GM12873 (cell line): ENCODE measurements around the gene MYH3.

Experiments
- CTCF ChIP-seq: IDR thresholded peaks from 2 replicates; pipeline ENCODE4 v1.5.1; 2012; ENCODE audit warnings: low read depth, mild to moderate bottlenecking, moderate library complexity, low read length, control low read depth; ENCODE audit not compliant: insufficient read depth; ENCODE audit errors: missing control alignments

The MYH3 gene

GRCh38 chr17:10612957-10613744 lies 44.0 kb downstream of the MYH3 start:
- no peak for TF ChIP-seq CTCF

DNA sequence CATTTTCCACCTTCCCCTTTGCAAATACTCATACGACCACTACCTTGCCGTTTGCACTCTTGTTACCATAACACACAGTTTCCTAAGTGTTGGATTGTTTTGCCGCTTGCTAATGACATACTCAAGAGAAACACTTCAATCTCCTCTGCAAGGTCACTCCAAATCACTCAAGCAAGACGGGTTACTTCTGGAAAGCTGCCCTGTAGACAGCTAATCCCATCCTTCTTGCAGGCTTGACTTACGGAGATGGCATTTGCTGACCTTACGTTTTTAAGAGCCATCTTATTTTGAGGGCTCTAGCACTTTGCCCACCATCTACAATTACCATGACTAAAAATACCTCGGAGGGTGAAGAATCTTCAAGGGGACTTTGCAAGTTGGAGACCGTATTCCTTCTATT lies 46.2 kb downstream of the MYH3 start:
- TF ChIP-seq CTCF = no peak

DNA sequence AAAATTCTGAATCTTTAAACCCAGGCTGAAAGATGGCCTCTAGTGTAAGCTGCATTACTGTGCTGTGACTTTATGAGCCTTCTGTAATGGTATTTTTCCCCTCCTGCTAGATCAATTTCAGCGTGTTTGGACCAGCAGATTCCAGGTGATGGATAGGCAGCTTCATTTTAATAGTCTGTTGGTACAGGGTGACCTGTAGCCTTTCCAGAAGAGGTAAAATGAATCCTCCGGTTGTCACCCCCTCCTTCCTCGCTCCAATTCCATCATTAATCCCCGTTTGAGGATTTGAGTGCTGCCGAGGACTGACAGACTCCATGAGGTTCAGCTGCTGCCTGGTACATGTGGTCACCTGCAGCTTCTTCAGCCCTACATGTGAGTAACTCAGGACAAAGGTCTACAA lies 48.9 kb downstream of the MYH3 start:
- TF ChIP-seq CTCF = no peak

DNA sequence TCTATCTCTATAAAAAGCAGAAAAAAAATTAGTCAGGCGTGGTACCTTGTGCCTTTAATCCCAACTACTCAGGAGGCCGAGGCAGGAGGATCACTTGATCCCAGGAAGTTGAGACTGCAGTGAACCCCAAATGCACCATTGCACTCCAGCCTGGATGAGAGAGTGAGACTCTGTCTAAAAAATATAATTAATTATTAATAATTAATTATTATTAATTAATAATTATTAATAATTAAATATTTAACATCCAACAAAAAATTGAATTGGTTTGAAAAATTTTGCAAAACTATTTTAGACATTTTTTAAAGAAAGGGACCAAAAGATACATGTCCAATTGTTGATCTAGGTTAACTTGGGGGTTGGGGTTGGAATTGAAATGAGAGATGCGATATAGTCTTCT lies 51.0 kb downstream of the MYH3 start:
- no peak for TF ChIP-seq CTCF

DNA sequence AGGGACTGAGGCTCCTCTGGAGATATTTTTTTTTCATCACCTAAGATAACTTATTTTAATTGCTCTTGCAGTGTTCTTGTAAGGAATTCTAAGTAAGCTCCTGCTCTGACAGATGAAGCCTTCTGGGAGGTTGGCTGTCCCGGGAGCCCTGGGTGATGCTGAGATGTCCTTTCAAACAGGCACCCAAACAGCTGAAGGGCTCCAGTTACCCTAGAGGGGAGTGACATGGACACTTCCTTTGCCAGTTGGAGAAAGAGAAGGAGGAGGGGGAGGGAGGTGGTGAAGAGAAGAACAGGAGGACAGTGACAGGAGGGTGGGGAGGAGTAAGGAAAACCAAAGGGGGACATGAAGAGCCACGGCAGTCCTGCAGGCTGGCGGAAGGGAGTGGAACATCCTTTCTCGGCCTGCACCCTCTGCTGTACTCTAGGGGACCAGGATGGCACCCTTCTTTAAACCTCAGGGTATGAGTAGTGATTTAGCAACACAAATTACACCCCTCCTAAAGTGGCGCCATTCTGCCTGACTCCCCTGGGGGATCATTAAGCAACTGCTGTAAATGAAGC lies 51.8 kb downstream of the MYH3 start:
- no peak for TF ChIP-seq CTCF

DNA sequence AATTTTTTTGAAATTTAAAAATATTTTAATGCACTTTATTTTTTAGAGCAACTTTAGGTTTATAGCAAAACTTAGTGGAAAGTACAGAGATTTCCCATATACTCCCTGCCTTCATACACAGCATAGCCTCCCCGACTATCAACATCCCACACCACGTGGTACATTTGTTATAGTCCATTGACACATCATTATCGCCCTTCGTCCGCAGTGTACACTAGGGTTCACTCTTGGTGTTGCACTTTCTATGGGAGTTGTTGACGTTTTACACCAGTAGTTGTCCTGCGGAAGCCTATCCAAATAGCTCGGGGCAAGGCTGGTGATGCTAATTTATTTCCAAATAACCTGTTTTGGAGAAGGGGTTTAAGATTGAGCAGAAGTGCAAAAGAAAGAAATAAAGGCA lies 52.6 kb downstream of the MYH3 start:
- TF ChIP-seq CTCF = no peak

GRCh38 chr17:10603931-10604330 lies 53.2 kb downstream of the MYH3 start:
- no peak for TF ChIP-seq CTCF
